SK-N-MC (cell line): ENCODE measurements around the gene BEGAIN.

Source experiments
- EZH2 ChIP-seq: fragments of 200-600 bp; sonication (generic); IDR thresholded peaks from one replicate; pipeline ENCODE4 v1.6.1; 2017; ENCODE audit warnings: antibody characterized with exemption
- FOXP2 ChIP-seq: optimal IDR thresholded peaks from 2 replicates; pipeline ENCODE3; 2011; ENCODE audit warnings: mild to moderate bottlenecking, moderate library complexity; ENCODE audit not compliant: insufficient read depth; ENCODE audit errors: extremely low read length, control extremely low read depth
- POLR2AphosphoS5 ChIP-seq: IDR thresholded peaks from 2 replicates; pipeline ENCODE4 v1.6.1; 2012; ENCODE audit warnings: mild to moderate bottlenecking, low read depth, low read length, borderline replicate concordance

DNA sequence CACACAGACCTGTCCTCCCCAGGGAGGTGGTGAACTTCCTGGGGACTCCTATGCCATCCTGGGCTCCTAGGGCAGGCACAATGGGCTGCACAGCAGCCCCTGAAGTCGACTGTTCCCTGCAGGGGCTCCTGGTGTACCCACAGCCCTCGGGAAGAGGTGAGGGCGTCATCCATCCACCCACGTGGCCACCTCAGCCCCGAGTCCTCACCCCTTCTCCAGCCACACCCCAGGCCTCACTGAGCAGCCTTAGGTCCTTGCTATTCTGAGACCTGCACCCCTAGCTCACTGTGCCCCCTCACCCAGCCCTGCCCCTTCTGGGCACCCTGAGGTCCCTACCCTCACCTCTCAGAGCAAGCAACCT, 38.9 kb downstream of the BEGAIN start:
- TF ChIP-seq POLR2AphosphoS5 (no peak), EZH2 (no peak), FOXP2 (no peak)
